ENCODE measurements around the gene JAZF1. TPM values are rescaled to one million over a fixed set of nuclear protein-coding genes. Genes with fewer than 3 reads are reported as not detected.

The JAZF1 gene
- total RNA-seq, 4 donors from 2014 or later, result 12.7 to 19.2 (median 14.7) TPM

DNA sequence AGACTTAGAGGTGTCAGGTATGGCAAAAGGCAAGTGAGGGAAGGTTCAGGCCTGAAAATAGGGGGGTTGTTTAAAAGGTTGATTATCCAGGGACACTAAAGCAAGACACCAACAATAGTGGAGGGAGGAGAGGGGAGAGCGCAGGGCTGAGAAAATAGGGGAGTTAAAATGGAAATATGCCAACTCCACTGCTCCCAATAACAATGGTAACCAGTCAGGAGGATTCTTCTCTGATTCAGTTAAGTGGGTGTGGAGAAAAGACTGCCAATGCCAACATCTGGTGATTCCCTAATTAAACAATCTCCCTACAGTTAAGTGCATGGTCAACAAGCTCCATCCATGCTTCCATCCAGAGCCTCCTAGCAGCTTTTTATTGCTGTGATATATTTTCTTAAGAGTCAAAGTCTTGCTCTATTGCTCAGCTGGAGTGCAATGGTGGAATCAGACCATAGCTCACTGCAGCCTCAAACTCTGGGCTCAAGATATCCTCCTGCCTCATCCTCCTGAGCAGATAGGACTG is 183.3 kb downstream of the JAZF1 start:
- 97 to 100% methylated on average over 1 of the region's 1 CpG for WGBS, 2 donors
- H3K27ac ChIP-seq, result no peak overlapping the region
- no peaks in the 10 kb centered on the region for H3K36me3 ChIP-seq
- no peak for TF ChIP-seq CTCF (IDR thresholded peaks at IDR 0.05)
- no peak for TF ChIP-seq POLR2A (IDR thresholded peaks at IDR 0.05)
- H3K9me3 ChIP-seq, result no peaks in the 10 kb centered on the region
- no peak for DNase-seq
- no peak overlapping the region for H3K4me3 ChIP-seq (replicated peaks in 1 of 3)
- intact Hi-C loops (cut with DNase I), result no loop called here
- peaks cover 12 to 23% of the 10 kb centered on the region in 2 donors for H3K4me1 ChIP-seq
- H3K27me3 ChIP-seq, result no peaks in the 10 kb centered on the region

- Histone ChIP-seq H3K27me3 (no peaks in the 10 kb centered on the region), H3K4me3 (replicated peaks in 1 of 3) (no peak overlapping the region), H3K9me3 (no peaks in the 10 kb centered on the region), H3K36me3 (no peaks in the 10 kb centered on the region), H3K27ac (no peak overlapping the region), H3K4me1 (peaks cover 17 to 26% of the 10 kb centered on the region in 2 donors)
- intact Hi-C loops (cut with DNase I), result no loop called here
- TF ChIP-seq CTCF (IDR thresholded peaks at IDR 0.05) (no peak), POLR2A (IDR thresholded peaks at IDR 0.05) (no peak)
- 95 to 96% methylated on average over 7 of the region's 7 CpGs for WGBS, 2 donors
- no peak for DNase-seq
Observed at GRCh38 chr7:27996141-27996540, 184.5 kb downstream of the JAZF1 start.

DNA sequence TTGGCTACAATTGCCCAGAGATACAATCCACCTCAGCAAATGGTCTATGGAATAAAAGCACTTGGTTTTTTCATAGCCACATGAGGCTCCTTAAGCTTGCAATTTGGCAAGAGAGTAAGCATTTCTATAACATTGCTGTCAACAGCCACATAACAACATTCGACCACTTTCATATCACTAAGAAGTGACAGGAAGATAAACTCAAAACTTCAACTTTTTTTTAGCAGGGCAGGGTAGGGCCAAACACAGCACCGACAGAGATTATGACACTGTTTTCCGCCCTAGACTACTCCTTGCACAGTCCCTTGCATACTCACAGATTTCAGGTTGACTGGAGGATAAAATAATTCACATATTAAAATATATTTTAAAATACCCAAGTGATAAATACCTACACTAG is 185.4 kb downstream of the JAZF1 start:
- intact Hi-C loops (cut with DNase I), result no loop called here
- H3K27ac ChIP-seq, result no peak overlapping the region
- TF ChIP-seq CTCF (IDR thresholded peaks at IDR 0.05), result no peak
- TF ChIP-seq POLR2A (IDR thresholded peaks at IDR 0.05), result no peak
- no peak for DNase-seq
- H3K27me3 ChIP-seq, result no peaks in the 10 kb centered on the region
- no peaks in the 10 kb centered on the region for H3K36me3 ChIP-seq
- no peaks in the 10 kb centered on the region for H3K9me3 ChIP-seq
- H3K4me3 ChIP-seq (replicated peaks in 1 of 3), result no peak overlapping the region
- 93 to 97% methylated on average over 3 of the region's 3 CpGs for WGBS, 2 donors
- peaks cover 18 to 27% of the 10 kb centered on the region in 2 donors for H3K4me1 ChIP-seq

DNA sequence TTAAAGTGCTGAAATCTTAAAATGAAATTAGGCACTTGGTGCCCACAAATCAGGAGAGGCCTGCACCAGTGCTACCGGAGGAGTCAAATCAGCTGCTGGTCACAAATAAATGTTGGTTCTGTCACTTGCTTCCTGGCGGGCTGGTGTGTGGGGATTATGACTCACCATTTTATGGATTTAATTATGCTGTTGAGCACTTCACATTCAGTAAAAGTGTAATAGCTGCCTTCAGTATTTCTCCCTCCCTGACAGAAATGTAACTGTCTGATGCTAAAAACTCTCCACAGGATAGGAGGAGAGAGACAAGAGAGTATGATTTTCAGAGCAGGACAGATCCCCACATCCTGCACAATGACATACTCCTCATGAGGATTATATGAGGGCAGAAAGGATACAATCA is 186.0 kb downstream of the JAZF1 start:
- H3K4me1 ChIP-seq, result peaks cover 18 to 27% of the 10 kb centered on the region in 2 donors
- intact Hi-C loops (cut with DNase I), result no loop called here
- H3K27me3 ChIP-seq, result no peaks in the 10 kb centered on the region
- no peak for DNase-seq
- TF ChIP-seq CTCF (IDR thresholded peaks at IDR 0.05), result no peak
- no peak for TF ChIP-seq POLR2A (IDR thresholded peaks at IDR 0.05)
- no peak overlapping the region for H3K27ac ChIP-seq
- WGBS, 2 donors, result 70 to 75% methylated on average over 2 of the region's 2 CpGs
- H3K9me3 ChIP-seq, result no peaks in the 10 kb centered on the region
- no peak overlapping the region for H3K4me3 ChIP-seq (replicated peaks in 1 of 3)
- no peaks in the 10 kb centered on the region for H3K36me3 ChIP-seq

GRCh38 chr7:27992755-27993493 is 187.7 kb downstream of the JAZF1 start:
- H3K4me1 ChIP-seq, result peaks cover 18 to 27% of the 10 kb centered on the region in 2 donors
- no peaks in the 10 kb centered on the region for H3K27me3 ChIP-seq
- no peaks in the 10 kb centered on the region for H3K9me3 ChIP-seq
- no peak for TF ChIP-seq POLR2A (IDR thresholded peaks at IDR 0.05)
- TF ChIP-seq CTCF (IDR thresholded peaks at IDR 0.05), result no peak
- H3K4me3 ChIP-seq (replicated peaks in 1 of 3), result no peak overlapping the region
- intact Hi-C loops (cut with DNase I), result no loop called here
- 69 to 82% methylated on average over 8 of the region's 8 CpGs for WGBS, 2 donors
- DNase-seq, result peak; percentile 36 to 44
- H3K36me3 ChIP-seq, result no peaks in the 10 kb centered on the region
- H3K27ac ChIP-seq, result no peak overlapping the region
